NCI-H1048 (cell line): ENCODE results near the gene TUBB1.
"Not testable (repeated sequence)": the region's sequence is repeated elsewhere in the genome, so short reads cannot be mapped to it uniquely, and the experiment has no call there.

Experiments used
- DNase-seq: peaks from one replicate; lab custom pipeline; 2025; lab: John Stamatoyannopoulos, UW

TUBB1 gene

DNA sequence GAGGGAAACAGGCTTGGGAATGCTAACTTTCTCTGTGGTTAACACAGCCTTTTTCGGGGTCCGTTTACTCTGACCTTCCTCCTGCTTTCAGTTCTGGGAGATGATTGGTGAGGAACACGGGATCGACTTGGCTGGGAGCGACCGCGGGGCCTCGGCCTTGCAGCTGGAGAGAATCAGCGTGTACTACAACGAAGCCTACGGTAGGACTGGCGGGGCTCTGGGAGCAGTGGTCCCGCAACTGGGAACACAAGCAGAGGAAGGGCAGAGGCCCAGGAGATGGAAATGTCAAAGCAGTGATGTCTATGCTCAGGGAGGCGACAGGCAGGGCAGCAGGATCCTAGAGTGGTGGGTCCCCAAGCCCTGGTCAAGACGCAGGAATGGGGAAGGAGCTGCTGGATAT, 3.5 kb downstream of the TUBB1 start:
- no peak for DNase-seq

DNA sequence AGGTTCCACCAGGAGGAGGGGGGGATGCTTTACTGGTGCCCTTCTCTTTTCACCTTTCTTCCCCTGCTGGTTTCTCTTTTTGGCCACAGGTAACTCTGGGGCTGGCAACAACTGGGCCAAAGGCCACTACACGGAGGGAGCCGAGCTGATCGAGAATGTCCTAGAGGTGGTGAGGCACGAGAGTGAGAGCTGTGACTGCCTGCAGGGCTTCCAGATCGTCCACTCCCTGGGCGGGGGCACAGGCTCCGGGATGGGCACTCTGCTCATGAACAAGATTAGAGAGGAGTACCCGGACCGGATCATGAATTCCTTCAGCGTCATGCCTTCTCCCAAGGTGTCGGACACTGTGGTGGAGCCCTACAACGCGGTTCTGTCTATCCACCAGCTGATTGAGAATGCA, 4.4 kb downstream of the TUBB1 start:
- no peak for DNase-seq

DNA sequence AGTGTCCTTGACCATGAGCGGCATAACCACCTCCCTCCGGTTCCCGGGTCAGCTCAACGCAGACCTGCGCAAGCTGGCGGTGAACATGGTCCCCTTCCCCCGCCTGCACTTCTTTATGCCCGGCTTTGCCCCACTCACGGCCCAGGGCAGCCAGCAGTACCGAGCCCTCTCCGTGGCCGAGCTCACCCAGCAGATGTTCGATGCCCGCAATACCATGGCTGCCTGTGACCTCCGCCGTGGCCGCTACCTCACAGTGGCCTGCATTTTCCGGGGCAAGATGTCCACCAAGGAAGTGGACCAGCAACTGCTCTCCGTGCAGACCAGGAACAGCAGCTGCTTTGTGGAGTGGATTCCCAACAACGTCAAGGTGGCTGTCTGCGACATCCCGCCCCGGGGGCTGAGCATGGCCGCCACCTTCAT, 4.9 kb downstream of the TUBB1 start:
- DNase-seq = no peak

DNA sequence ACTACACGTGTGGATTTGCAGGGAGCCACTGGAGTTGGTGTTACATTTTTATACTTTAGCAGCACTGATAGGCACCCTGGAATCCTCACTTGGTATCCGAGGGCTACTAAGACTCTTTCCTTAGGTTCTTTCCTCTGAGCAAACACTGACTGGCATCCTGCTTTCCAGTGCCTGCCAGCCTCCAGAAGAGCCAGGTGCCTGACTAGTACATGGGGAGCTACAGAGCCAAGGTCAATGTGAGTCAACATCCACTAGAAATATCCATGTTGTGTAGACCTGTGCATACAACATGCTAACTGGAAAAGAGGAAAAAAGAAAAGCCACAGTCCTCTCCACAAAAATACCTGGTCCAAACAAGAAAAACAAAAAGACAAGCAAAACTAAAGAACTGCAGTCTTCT, 5.9 kb downstream of the TUBB1 start:
- no peak for DNase-seq

DNA sequence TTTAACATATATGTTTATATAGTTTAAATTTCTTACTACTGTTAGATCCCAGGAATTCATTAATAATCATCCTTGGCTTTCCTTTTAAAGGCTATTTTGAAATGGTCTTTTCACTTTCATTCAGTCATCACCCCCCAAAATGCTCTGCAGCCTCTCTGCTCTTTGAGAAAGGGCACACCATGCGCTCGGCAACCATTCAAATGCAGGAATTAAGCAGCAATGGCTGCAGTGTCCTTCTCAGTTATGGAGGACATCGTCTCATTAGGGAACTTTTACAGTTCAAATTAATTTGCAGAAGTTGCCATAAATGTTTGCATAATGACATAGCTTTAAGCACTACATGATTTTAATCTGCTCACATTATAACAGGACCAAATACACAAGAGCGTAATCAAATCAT, 6.3 kb downstream of the TUBB1 start:
- no peak for DNase-seq

DNA sequence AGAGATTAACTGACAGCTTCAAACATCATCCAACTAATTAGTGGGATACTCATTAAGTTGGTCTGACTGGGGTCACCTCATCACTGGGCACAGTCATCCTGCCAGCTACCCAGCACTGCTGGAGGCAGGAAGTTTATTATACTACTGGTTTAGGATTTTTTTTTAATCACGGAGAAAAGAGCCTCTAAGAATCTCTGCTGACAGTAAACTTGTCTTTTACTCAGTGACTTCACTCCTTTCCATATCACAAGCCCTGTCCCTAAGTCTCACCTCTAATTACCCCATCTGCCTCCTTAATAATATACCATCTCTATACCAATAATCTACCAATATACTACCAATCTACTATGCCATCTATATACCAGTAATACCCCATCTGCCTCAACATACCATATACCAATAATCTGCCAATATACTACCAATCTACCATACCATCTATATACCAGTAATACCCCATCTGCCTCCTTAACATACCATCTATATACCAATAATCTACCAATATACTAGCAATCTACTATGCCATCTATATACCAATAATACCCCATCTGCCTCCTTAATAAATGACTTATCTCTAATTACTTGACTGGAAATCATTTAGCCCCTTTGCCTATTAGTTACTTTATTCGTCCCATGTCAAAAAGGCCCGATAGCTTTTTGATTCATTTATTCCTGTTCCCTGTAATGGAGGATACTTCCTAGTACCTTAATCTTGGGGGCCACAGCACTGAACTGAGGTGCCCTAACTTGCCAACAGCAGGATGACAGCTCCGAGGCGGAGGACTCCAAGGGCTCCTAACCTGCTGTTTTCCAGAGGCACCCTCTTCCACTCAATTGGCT, 7.9 kb downstream of the TUBB1 start:
- no peak for DNase-seq

DNA sequence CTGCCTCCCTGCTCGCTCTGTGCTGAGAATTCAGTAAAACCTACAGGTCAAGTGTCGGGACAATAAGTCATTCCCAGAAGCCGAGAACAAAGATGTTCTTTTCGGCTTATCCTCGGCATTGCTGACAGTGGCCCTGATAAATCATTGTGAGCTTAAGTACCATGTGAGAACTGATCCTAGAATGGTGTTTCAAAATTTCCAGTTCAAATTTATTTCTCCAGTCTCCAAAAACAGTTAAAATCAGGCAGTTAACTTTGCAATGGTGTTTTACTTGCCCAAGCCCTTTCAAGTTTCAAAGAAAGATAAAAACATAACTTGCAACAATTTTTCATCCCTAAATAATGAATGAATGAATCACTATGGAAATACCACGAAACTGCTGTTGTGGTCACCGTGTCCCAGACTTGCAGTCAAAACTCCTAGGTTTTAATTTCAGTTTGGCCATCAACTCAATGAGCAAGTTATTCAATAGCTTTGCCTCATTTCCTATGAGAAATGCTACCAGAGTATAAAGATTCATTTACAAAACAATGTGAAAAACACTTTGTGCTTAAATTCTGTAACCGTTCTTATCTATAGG, 8.6 kb downstream of the TUBB1 start:
- DNase-seq = no peak

DNA sequence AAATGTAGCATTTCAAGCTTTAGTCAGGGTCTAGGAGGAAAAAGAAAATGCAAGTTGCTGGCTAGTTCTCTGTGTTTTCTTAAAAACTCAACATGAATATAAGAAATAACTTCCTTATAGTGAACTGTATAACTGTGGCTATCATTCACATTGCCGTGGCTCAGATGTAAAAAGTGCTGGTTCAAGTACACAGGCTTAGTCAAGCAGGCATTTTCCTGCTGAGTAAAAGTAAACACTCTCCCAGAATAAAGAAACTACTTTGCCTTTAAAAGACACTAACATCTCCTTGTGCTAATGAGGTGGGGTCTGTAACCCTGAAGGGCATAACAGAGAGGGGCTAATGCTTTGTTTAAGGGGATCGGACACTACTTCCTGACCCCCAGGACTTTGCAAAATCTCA, 9.6 kb downstream of the TUBB1 start:
- DNase-seq = no peak

DNA sequence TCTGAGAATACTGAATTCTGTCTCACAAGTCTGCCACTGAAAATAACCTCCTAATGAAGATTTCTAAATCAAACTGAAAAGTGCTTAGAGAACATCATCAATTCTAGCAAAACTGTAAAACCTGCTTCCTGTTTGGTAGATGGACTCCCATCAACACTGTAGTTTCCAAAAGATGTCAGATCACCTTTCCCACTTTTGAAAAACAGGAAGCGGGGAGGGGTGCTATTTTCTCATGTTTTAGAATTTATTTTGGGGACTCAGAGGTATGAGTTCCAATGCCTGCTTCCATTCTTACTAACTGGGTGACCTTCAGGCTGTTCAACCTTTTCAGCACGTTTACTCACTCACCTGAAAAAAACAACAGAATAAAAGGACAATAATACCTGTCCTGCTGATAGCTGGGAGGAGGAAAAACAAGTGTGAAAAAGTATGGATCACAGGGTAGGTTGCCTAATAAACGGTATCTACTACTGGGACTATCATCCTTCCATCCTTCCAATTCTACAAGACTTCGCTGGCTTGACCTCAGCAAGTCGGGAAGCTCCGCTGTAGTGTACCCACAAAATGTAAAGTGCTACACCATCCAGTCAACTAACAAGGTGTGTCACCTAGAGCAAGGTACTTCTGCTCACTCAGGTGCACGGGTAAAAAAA, 11.8 kb downstream of the TUBB1 start:
- DNase-seq = no peak

DNA sequence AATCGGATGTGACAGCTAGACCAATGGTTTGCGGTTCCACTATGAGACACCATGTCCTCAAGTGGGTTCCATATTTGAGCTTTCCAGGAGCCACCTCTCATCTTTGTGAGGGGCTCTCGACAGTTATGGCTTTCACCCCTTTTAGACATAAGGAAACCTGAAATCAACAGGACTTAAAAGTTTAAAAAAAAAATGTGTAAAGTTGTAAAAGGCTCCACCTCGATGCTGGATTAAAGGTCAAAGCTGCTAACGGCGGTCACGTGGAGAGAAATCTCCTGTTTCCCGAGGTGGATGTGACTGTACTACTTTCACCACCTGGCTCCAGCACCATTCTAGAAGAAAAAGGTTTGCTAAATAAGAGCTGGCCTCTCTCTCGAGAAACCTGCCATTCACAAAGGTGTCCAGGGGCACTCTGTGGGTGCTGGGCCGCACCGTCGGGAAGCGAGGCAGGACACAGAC, 12.4 kb downstream of the TUBB1 start:
- DNase-seq = no peak

DNA sequence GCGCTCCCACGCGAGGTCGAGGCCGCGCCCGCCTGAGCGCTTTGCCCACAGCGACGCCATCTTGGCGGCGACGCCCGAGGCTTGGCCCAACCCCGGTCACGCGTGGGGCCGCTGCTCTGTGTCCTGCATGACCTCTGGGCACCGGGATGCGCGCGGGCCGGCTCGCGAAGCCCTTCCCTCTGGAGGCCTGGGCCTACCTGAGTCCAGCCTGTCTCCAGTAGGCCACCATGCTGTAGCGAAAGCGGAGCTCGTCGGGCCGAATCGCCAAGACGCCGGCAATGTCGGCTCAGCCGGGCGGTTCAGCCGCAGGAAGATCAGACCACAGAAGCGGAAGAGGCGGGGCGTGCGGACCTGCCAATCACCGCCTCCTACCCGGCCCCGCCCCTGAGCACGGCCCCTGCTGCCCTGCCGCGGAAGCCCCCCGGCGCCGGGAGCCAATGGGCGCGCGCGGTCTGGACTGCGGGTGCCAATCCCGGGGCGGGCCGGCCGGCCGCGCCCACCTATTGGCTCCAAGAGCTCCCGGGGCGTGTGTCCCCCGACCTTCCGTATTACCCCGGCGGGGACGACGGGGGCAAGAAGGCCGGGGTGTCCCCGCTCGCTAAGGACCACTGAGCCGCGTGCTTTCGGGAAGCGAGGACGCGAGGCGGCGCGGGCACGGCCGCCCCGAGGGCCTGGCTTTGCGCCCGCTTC, 12.9 kb downstream of the TUBB1 start, which contains the start of gene ATP5F1E:
ATP5F1E (minus strand) TSS at position 313 of the 690 bp plus-strand sequence; CDS start at position 229, 84 bp downstream.
- peak; percentile 87 for DNase-seq

DNA sequence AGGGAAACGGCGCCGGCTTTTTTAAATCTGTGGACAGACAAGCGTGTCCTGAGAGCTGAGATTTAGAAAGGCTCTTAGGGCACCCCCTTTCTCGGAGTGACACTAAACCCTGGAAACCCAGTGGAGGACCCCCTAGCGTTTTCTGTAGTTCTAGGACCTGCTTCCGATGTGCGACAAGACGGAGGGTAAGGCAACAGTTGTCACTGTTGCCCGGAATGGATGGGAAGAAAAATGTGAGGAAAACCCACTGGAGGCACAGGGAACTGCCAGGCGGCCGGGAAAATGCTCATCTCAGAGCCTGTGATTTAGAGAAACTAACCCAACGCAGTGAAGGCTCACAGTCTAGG, 13.5 kb downstream of the TUBB1 start:
- peak; percentile 34 for DNase-seq

DNA sequence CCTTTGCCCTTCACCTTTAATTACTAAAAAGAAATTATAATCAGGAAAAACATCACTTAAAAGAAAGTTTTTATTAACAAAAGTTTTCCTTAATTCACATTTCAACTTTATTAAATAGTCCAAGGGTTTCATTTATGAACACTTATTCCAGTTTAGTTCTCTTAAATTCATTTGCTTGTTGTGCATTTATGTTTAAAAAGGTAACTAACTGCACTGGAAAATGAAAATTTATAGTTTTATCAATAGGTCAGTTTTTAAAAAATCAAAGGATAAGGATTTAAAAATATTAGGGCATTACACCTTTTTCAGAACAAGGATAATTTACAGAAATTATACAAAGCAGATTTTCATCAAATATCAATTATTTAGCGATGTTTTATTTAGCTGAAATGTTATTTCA, 13.9 kb downstream of the TUBB1 start:
- no peak for DNase-seq

DNA sequence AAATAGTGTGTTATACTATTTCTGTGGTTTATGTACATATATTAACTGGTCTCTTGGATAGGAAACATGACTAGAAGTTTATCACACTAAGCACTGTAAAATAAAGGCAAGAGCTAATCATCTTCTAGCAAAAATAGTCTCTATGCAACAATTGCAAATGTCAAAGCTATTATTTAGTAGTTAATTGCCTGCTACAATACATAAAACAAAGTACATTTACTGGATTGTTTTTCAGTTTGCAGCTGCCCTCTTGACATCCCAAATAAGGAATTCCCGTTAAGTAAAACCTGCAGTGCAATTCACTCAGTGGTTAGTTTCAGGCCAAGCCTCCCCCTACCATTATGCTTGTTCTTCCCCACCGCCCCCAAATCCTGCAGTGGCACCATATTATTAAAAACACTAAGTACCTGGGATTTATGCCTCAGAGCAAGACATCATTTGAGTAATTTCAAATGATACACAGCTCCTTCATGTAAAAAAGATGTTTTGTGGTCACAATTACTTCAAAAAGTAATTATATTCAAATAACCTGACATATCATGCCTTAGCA, 14.5 kb downstream of the TUBB1 start:
- no peak for DNase-seq

DNA sequence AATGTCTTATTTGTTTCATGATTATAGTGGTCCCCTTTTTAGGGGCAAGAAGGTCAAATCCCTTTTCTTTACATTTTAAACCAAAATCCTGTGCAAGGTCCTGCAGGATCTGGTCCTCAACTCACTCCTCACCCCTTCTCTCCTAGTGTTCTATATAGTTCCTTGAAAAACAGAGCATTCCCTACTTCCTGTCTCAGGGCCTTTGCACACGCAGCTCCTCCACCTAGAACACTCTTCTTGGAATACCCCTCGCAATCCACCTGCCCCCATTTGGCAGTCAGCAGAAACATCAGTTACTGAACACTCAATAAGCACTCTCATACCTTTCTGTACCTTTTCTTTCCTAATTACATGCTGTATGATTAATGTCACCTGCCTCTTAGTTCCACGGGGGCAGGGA, 16.2 kb downstream of the TUBB1 start:
- DNase-seq = no peak

DNA sequence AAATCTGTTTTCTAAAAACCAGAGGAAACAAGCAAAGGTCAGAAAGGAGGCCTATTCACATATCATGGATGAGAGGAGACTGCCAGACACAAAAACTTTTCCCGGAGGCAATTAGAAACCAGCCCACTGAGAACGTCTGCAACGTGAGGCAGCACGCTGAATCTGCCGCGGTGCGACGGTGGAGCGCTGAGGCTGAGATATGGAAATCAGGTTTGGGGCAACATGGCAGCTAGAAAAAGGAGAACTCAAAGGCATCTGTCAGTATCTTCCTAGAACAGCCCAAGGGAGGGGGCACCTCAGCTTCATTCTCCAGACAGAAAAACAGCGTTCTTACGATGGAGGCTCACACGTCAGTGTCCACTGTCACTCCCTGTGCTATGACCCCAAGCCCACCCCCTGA, 18.2 kb downstream of the TUBB1 start:
- DNase-seq = no peak

DNA sequence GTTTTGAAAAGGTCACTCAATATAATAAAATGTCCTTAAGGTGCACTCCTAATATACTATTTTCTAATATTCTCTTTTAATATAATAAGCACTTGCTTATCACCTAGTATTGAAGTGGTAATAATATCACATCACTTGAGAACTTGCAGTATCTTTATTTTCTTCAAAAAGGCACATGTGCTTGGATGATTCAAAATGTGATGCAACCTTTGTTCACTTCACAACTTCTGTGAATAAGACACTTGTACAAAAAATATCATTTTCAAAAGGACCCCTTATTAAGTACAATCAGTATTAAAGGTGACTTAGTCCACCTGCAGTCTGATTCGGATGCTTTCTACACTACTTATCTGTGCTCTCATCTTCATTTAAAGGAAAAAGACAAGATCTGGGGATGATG, 20.0 kb downstream of the TUBB1 start:
- no peak for DNase-seq

DNA sequence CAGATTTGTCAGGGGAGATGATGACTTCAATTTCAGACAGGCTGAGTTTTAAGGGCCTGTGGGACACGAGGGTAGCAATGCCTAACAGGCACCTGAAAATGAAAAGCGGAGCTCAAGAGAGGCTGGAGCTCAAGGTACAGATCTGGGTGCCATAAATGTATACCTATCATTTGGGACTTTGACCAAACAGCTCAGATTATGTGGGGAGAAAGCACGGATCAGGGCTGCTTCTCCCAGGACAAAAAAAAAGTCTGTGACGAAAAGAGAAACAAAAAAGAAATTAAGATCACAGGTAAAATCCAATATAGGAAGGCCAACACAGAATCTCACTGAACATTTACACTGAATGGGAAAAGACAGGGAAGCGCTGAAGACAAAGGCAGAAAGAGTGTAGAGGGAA, 21.4 kb downstream of the TUBB1 start:
- no peak for DNase-seq

DNA sequence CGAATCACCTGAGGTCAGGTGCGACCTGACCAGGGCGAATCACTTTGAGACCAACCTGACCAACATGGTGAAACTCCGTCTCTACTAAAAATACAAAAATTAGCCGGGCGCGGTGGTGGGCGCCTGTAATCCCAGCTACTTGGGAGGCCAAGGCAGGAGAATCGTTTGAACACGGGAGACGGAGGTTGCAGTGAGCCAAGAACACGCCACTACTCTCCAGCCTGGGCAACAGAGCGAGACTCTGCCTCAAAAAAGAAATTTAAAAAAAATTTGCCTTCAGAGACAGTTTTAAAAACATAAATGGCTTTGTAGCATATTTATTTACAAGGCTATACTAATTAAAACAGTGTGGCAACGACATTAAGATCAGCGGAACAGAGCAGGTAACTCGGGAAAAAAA, 22.3 kb downstream of the TUBB1 start:
- not testable (repeated sequence) for DNase-seq

DNA sequence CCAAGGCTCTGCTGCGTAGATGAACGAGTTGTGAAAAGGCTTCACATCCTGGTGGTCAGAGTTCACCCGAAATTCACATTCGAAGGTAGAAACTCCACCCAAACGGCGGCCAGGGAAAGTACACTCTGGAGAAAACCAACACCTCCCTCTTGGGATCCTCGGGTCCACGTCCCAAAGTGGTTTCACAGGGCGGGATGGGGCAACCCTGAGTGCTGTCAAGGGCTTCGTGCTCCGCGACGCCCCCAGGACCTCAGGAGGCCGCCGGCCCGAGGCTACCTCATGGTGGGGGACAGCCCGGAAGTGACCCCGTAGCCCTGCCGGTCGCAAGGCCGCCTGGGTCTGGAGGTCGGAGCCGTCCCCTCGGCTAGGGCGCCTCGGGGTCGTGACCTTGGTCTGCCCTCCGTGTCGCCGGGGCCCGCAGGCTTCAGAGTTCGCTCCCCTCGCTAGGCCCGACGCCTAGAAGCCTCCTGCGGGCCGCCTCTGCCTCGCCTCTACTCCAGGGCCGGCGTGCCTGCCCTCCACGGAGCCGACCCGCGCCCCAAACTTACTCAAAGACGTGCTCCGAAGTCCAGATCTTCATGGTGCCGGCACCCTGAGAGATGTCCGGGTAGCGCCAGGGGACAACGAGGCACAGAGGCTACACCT, 23.0 kb downstream of the TUBB1 start, which contains the start of gene PRELID3B:
PRELID3B (minus strand) TSS at position 636 of the 645 bp plus-strand sequence; CDS start at position 580, 56 bp downstream.
- no peak for DNase-seq

DNA sequence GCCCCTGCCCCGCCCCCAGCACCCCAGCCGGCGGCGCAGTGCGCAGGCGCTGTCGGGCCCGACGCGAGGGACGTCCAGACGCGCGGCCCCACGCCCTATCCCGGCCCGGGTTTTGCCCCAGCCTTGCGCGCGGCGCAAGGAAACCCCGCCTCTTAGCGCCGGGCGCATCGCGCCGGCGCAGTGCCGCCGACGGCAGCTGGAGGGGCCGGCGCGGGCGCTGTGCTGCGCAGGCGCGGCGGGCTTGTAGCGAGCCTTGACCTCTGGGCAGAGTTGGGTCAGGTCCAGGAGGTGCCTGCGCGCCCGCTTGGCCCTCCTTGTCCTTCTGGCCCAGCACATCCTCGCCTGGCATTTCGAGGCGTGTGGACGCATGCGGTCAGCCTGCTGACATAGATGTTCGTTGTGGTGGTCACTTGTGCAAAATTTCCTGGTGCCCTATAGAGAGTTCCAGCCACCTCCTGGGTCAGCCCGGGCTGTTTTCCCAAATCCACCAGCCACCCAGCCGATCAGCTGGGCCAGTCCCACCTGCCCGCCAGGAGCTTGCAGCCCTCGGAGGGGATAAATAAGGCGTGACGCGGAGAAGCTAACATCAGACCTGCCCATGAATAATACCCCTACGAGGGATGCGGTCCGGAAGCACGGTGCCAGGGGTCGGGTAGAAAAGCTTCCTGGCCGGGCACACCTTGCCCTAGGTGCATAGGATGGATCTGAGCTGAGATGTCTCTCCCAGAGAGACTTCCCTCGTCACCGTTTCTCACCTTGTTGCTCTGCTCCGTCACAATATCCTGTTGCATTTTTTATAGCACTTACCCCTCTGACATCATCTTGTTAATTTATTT, 23.8 kb downstream of the TUBB1 start:
- peak; percentile 77 for DNase-seq
